Measurements from ENCODE around the gene LRIG2. TPM values are rescaled to one million over a fixed set of nuclear protein-coding genes. Genes with fewer than 3 reads are reported as not detected.
"Not testable (repeated sequence)": the region's sequence is repeated elsewhere in the genome, so short reads cannot be mapped to it uniquely, and the experiment has no call there.

The LRIG2 gene
- total RNA-seq, 6 experiments from 2014 or later, result 3.4 to 7.2 (median 5.0) TPM

GRCh38 chr1:113074237-113074636 lies 1.2 kb downstream of the LRIG2 start:
- intact Hi-C loops (cut with DNase I), result no loop called here
- Histone ChIP-seq H3K4me3 (peak overlapping the region; percentile 82 to 94 (median 90)), H3K9me3 (no peaks in the 10 kb centered on the region), H3K27ac (peak overlapping the region in 1 of 3 donors; percentile 86), H3K36me3 (peaks cover 0 to 14% (median 0%) of the 10 kb centered on the region in 4 donors), H3K4me1 (peaks cover 0 to 21% (median 4%) of the 10 kb centered on the region in 4 donors), H3K27me3 (no peaks in the 10 kb centered on the region)
- ATAC-seq (no peak), DNase-seq (no peak)
- no peak for TF ChIP-seq CTCF (IDR thresholded peaks at IDR 0.05)
- TF ChIP-seq POLR2A (IDR thresholded peaks at IDR 0.05), result no peak
- WGBS (ENCODE audit: insufficient coverage, low coverage, low lambda C conversion rate, missing lambda C conversion rate), result 77% methylated on average over 6 of the region's 6 CpGs

- H3K4me3 ChIP-seq; ATAC-seq; H3K9me3 ChIP-seq; H3K27me3 ChIP-seq; intact Hi-C loops (cut with DNase I); H3K27ac ChIP-seq; DNase-seq: not testable (repeated sequence)
- no CpG with 5 or more reads among the region's 2 CpGs for WGBS (ENCODE audit: insufficient coverage, low coverage, low lambda C conversion rate, missing lambda C conversion rate)
- peaks cover 0 to 13% (median 0%) of the 10 kb centered on the region in 4 donors for H3K4me1 ChIP-seq
- H3K36me3 ChIP-seq, result peaks cover 0 to 14% (median 0%) of the 10 kb centered on the region in 4 donors
Observed at GRCh38 chr1:113077978-113078377, 5.0 kb downstream of the LRIG2 start.

- no peaks in the 10 kb centered on the region for H3K9me3 ChIP-seq
- H3K27ac ChIP-seq, result no peak overlapping the region
- TF ChIP-seq POLR2A (IDR thresholded peaks at IDR 0.05), result no peak
- TF ChIP-seq CTCF (IDR thresholded peaks at IDR 0.05), result no peak
Observed at GRCh38 chr1:113086541-113086940, 13.5 kb downstream of the LRIG2 start.

GRCh38 chr1:113088972-113089371 lies 16.0 kb downstream of the LRIG2 start:
- ATAC-seq (no peak), DNase-seq (no peak)
- WGBS (ENCODE audit: insufficient coverage, low coverage, low lambda C conversion rate, missing lambda C conversion rate), result 100% methylated on average over 1 of the region's 1 CpG
- intact Hi-C loops (cut with DNase I), result no loop called here
- no peak overlapping the region for H3K27ac ChIP-seq
- TF ChIP-seq CTCF (IDR thresholded peaks at IDR 0.05) (no peak), POLR2A (IDR thresholded peaks at IDR 0.05) (no peak)
- no peak overlapping the region for H3K4me3 ChIP-seq
- H3K9me3 ChIP-seq, result no peaks in the 10 kb centered on the region
- no peaks in the 10 kb centered on the region for H3K27me3 ChIP-seq
- H3K36me3 ChIP-seq, result peaks cover 0 to 9% (median 4%) of the 10 kb centered on the region in 4 donors
- H3K4me1 ChIP-seq, result peaks cover 0 to 13% (median 2%) of the 10 kb centered on the region in 4 donors

More at GRCh38 chr1:113086541-113086940, 13.5 kb downstream of the LRIG2 start:
- intact Hi-C loops (cut with DNase I), result no loop called here
- ATAC-seq (no peak), DNase-seq (no peak)
- WGBS (ENCODE audit: insufficient coverage, low coverage, low lambda C conversion rate, missing lambda C conversion rate), result 75% methylated on average over 2 of the region's 2 CpGs
- Histone ChIP-seq H3K4me3 (no peak overlapping the region), H3K27me3 (no peaks in the 10 kb centered on the region), H3K36me3 (no peaks in the 10 kb centered on the region), H3K4me1 (peaks cover 0 to 8% (median 2%) of the 10 kb centered on the region in 4 donors)

- TF ChIP-seq CTCF (IDR thresholded peaks at IDR 0.05) (no peak), POLR2A (IDR thresholded peaks at IDR 0.05) (no peak)
- 78% methylated on average over 1 of the region's 1 CpG for whole genome bisulfite sequencing (ENCODE audit: insufficient coverage, low coverage, low lambda C conversion rate, missing lambda C conversion rate)
- Histone ChIP-seq H3K4me1 (peaks cover 0 to 13% (median 2%) of the 10 kb centered on the region in 4 donors), H3K36me3 (peaks cover under 1 to 20% (median 9%) of the 10 kb centered on the region in 4 donors), H3K27me3 (no peaks in the 10 kb centered on the region), H3K27ac (no peak overlapping the region), H3K4me3 (no peak overlapping the region), H3K9me3 (no peaks in the 10 kb centered on the region)
- intact Hi-C loops (cut with DNase I), result no loop called here
- no peak for ATAC-seq
- no peak for DNase-seq
Observed at GRCh38 chr1:113090051-113090450, 17.1 kb downstream of the LRIG2 start.

All from right lobe of liver (tissue), 6 donors.